Measurements from ENCODE around the gene CCL13. TPM values are rescaled to one million over a fixed set of nuclear protein-coding genes. Genes with fewer than 3 reads are reported as not detected.

The CCL13 gene
- total RNA-seq, 1 donor from 2014 or later = 10.2 TPM

DNA sequence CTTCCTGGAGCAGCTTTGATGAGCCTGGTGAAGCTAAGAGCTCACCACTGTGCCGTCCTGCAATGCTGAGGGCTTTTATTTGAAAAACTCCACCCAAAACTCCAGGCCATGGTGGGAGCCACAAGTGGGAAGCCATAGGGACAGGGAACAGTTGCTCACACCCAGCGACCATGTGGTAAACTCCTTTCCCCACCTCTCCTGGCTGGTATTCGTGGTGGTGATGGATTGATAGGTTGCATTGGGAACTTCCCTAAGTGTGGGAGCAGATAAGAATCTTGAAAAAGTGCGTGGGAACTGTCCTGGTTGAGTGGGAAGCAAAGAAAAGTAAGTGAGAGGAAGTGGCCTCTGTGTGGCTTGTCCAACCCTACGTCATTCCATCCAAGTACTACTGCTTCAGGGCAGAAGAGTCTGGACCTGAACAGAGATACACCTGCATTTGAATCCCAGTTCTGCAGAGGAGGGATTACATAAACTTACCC is 6.9 kb downstream of the CCL13 start, which contains the start of gene CCL1:
TSS of gene CCL1 (minus strand) at position 51 of the 479 bp plus-strand sequence. CDS start 72 bp downstream, outside the sequence.
- intact Hi-C loops (cut with DNase I) = loop anchor here (5.0 kb wide), 1 partner anchor 161 kb away; no protein-coding TSS in a partner anchor
- Histone ChIP-seq H3K9me3 (no peaks in the 10 kb centered on the region), H3K4me3 (no peak within 1 kb of the TSS), H3K27me3 (no peaks in the 10 kb centered on the region), H3K36me3 (no peaks in the 10 kb centered on the region), H3K4me1 (peaks cover 8% of the 10 kb centered on the region), H3K27ac (no peak within 1 kb of the TSS)
- no peak for DNase-seq
- TF ChIP-seq, protein P1, sequence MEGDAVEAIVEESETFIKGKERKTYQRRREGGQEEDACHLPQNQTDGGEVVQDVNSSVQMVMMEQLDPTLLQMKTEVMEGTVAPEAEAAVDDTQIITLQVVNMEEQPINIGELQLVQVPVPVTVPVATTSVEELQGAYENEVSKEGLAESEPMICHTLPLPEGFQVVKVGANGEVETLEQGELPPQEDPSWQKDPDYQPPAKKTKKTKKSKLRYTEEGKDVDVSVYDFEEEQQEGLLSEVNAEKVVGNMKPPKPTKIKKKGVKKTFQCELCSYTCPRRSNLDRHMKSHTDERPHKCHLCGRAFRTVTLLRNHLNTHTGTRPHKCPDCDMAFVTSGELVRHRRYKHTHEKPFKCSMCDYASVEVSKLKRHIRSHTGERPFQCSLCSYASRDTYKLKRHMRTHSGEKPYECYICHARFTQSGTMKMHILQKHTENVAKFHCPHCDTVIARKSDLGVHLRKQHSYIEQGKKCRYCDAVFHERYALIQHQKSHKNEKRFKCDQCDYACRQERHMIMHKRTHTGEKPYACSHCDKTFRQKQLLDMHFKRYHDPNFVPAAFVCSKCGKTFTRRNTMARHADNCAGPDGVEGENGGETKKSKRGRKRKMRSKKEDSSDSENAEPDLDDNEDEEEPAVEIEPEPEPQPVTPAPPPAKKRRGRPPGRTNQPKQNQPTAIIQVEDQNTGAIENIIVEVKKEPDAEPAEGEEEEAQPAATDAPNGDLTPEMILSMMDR (IDR thresholded peaks at IDR 0.05) = no peak
- ATAC-seq = peak; percentile 15

DNA sequence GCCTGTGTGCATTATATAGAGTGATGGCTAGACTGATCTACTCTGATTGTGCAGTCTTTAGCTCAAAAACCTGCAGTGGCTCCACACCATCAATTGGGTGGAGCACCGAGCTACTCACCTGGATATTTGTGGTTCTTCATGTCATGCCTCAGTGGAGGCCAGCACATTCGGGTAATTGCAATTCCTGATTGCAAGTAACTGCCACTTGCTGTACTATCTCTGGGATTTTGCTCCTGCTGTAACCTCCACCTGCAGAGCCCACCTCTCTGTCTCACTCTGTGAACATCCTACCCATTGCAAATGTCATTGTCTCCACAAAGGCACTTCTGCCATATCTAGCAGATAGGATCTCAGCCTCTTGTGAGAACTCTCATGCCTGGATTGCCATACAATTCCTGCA is 8.5 kb downstream of the CCL13 start:
- intact Hi-C loops (cut with DNase I) = loop anchor here (5.0 kb wide), 1 partner anchor 162 kb away; no protein-coding TSS in a partner anchor
- TF ChIP-seq, protein P1 (IDR thresholded peaks at IDR 0.05) = no peak
- Histone ChIP-seq H3K36me3 (no peaks in the 10 kb centered on the region), H3K4me1 (peaks cover 20% of the 10 kb centered on the region), H3K27ac (no peak overlapping the region), H3K9me3 (no peaks in the 10 kb centered on the region), H3K4me3 (no peak overlapping the region), H3K27me3 (no peaks in the 10 kb centered on the region)
- ATAC-seq = no peak
- no peak for DNase-seq

DNA sequence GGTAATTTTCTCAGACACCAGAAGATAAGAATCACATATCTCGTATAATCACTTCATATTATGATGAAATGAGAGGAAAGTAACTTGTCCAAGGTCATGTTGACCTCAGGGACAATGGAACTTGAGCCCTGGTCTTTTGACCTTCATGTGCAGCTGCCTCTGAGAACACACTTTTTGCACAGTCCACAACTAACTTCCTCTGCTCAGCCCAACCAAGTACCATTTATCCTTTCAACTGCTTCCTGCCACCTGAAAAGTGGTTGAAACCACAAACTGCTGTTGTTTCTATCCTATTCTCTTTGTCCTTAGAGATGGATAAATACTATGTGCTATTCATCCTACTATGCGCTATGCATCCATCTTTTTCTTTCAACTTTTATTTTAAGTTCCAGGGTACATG is 9.1 kb downstream of the CCL13 start:
- H3K9me3 ChIP-seq = no peaks in the 10 kb centered on the region

DNA sequence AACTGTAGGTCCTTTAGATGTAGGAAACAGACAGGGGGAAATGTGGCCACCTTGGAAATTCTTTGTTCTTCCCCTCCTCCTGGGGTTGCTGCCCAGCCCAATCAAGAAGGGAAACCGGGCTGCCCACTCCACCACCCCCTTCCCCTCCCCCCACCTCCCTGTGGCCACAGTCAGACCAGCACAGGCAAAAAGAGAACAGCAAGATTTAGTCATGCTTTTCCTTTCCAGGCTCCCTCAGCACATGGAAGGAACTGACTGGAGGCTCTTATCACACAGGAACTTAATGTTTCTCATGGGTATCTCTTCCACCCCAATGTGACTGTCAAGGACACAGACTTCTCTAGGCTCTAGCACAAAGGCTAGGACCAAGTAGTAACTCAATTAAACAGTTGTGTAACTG is 9.7 kb downstream of the CCL13 start:
- H3K27ac ChIP-seq = no peak overlapping the region
- no peaks in the 10 kb centered on the region for H3K9me3 ChIP-seq
- no peak overlapping the region for H3K4me3 ChIP-seq
- no peak for ATAC-seq
- intact Hi-C loops (cut with DNase I) = no loop called here
- TF ChIP-seq, protein P1 (IDR thresholded peaks at IDR 0.05) = no peak
- peaks cover 20% of the 10 kb centered on the region for H3K4me1 ChIP-seq
- no peaks in the 10 kb centered on the region for H3K36me3 ChIP-seq
- no peaks in the 10 kb centered on the region for H3K27me3 ChIP-seq
- DNase-seq = no peak

More for the DNA sequence above, 9.1 kb downstream of the CCL13 start:
- H3K27ac ChIP-seq = no peak overlapping the region
- H3K27me3 ChIP-seq = no peaks in the 10 kb centered on the region
- peaks cover 20% of the 10 kb centered on the region for H3K4me1 ChIP-seq
- H3K4me3 ChIP-seq = no peak overlapping the region
- no peak for ATAC-seq
- DNase-seq = no peak
- TF ChIP-seq, protein P1 (IDR thresholded peaks at IDR 0.05) = no peak
- intact Hi-C loops (cut with DNase I) = no loop called here
- no peaks in the 10 kb centered on the region for H3K36me3 ChIP-seq

DNA sequence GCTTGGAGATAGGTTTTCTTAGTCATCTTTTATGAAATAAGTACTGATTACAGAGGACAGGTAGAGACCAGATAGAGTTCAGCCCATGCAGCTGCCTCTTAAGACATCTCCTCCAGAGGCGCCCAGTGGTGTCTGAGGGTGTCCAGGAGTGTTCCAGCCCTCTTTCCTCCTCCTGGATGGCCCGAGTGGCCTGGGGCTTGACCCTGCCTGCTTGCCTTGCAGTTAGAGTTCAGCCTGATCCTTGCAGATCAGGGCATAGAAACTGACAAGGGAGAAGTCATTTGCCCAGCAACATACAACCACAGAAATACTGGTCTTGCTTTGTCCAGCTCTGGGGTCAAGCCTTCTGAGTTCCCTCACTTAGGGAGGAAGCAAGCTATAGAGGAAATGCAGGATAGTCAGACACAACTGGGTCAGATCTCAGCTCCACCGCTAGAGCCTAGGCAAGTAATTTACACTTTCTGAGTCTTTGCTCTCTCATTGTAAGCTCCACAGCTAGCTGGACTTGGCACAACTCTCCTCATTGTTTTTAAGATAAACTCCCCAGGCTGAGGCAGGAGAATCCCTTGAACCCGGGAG is 10.3 kb downstream of the CCL13 start:
- DNase-seq (no peak), ATAC-seq (peak; percentile 18)
- intact Hi-C loops (cut with DNase I) = no loop called here
- Histone ChIP-seq H3K9me3 (no peaks in the 10 kb centered on the region), H3K27me3 (no peaks in the 10 kb centered on the region), H3K27ac (no peak overlapping the region), H3K36me3 (no peaks in the 10 kb centered on the region), H3K4me3 (no peak overlapping the region), H3K4me1 (peaks cover 20% of the 10 kb centered on the region)
- TF ChIP-seq, protein P1 (IDR thresholded peaks at IDR 0.05) = no peak
